GM23338 (cell line): ENCODE measurements around the gene TIMM17B. TPM values are rescaled to one million over a fixed set of nuclear protein-coding genes. Genes with fewer than 3 reads are reported as not detected.

Experiments used
- ATAC-seq: fragments of 200-7000 bp; cut with Tn5 transposase; 3 replicates; pipeline ENCODE4 v1.9.1; 2020
- DNase-seq: peaks from one replicate; pipeline ENCODE4 v3.0.0-alpha.2; 2015; ENCODE audit warnings: low spot score
- H2AFZ ChIP-seq: fragments of 200-600 bp; sonication (generic); 2 replicates; pipeline ENCODE4 v1.8.0; 2016; ENCODE audit warnings: antibody characterized with exemption, mild to moderate bottlenecking, moderate library complexity
- H3F3A ChIP-seq: fragments of 200-600 bp; sonication (generic); replicated peaks from 2 replicates; pipeline ENCODE4 v1.8.0; 2017; ENCODE audit warnings: antibody characterized with exemption, mixed run types, low read depth
- H3K27ac ChIP-seq: fragments of 200-600 bp; sonication (generic); 2 replicates; pipeline ENCODE4 v1.6.1; 2016; ENCODE audit warnings: low read depth
- H3K27me3 ChIP-seq: fragments of 200-600 bp; sonication (generic); 2 replicates; pipeline ENCODE4 v1.8.0; 2016; ENCODE audit warnings: mild to moderate bottlenecking, mixed run types, moderate library complexity; ENCODE audit not compliant: insufficient read depth
- H3K36me3 ChIP-seq: fragments of 200-600 bp; sonication (generic); 2 replicates; pipeline ENCODE4 v1.8.0; 2016; ENCODE audit warnings: mild to moderate bottlenecking; ENCODE audit not compliant: insufficient read depth
- H3K4me1 ChIP-seq: fragments of 200-600 bp; sonication (generic); 2 replicates; pipeline ENCODE4 v1.8.0; 2016; ENCODE audit warnings: mild to moderate bottlenecking, moderate library complexity; ENCODE audit not compliant: insufficient read depth
- H3K4me2 ChIP-seq: fragments of 200-600 bp; sonication (generic); 2 replicates; pipeline ENCODE4 v1.7.1; 2017; ENCODE audit warnings: mixed run types
- H3K4me3 ChIP-seq: fragments of 200-600 bp; sonication (generic); 2 replicates; pipeline ENCODE4 v1.6.1; 2016; ENCODE audit warnings: mixed run types
- H3K79me2 ChIP-seq: fragments of 200-600 bp; sonication (generic); replicated peaks from 2 replicates; pipeline ENCODE4 v1.8.0; 2017; ENCODE audit warnings: mild to moderate bottlenecking; ENCODE audit not compliant: insufficient read depth
- H3K9me2 ChIP-seq: fragments of 200-600 bp; sonication (generic); 2 replicates; pipeline ENCODE4 v1.8.0; 2017; ENCODE audit not compliant: insufficient read depth
- H4K20me1 ChIP-seq: fragments of 200-600 bp; sonication (generic); replicated peaks from 2 replicates; pipeline ENCODE4 v1.8.0; 2017; ENCODE audit warnings: mild to moderate bottlenecking; ENCODE audit not compliant: insufficient read depth
- H3K27ac Mint-ChIP-seq: 2 replicates; pipeline ENCODE4 v1.8.0; 2020; ENCODE audit warnings: inconsistent platforms, mild to moderate bottlenecking, moderate library complexity, mixed read lengths
- H3K27me3 Mint-ChIP-seq: 3 replicates; pipeline ENCODE4 v1.8.0; 2022; ENCODE audit warnings: low read depth, mild to moderate bottlenecking, moderate library complexity, mixed read lengths, inconsistent platforms; ENCODE audit not compliant: insufficient read depth, poor library complexity
- H3K36me3 Mint-ChIP-seq: 3 replicates; pipeline ENCODE4 v1.8.0; 2021; ENCODE audit warnings: low read depth, mild to moderate bottlenecking, inconsistent platforms, moderate library complexity, mixed read lengths
- H3K4me1 Mint-ChIP-seq: 3 replicates; pipeline ENCODE4 v1.8.0; 2020; ENCODE audit warnings: mild to moderate bottlenecking, inconsistent platforms, mixed read lengths
- H3K4me3 Mint-ChIP-seq: 3 replicates; pipeline ENCODE4 v1.8.0; 2021; ENCODE audit warnings: moderate library complexity, mild to moderate bottlenecking, inconsistent platforms, mixed read lengths
- H3K9me3 Mint-ChIP-seq: 3 replicates; pipeline ENCODE4 v1.8.0; 2020; ENCODE audit warnings: moderate library complexity, mild to moderate bottlenecking, inconsistent platforms, mixed read lengths
- CREB1 ChIP-seq: fragments of 250-450 bp; sonication (Bioruptor Pico); IDR thresholded peaks from 2 replicates; pipeline ENCODE4 v1.5.0; 2020; ENCODE audit warnings: low read depth, mild to moderate bottlenecking, moderate library complexity
- CTCF ChIP-seq, 2 experiments: fragments of 200-600 bp in 1 of 2; sonication (generic) in 1 of 2; conservative IDR thresholded peaks; 2 replicates each; pipeline versions ENCODE4 v1.5.1 to v1.6.1; 2016 to 2017; ENCODE audit warnings: antibody characterized with exemption in 2 of 2, low read depth in 2 of 2, mild to moderate bottlenecking in 2 of 2, moderate library complexity in 1 of 2
- EZH2 ChIP-seq: fragments of 200-600 bp; sonication (generic); IDR thresholded peaks from one replicate; pipeline ENCODE4 v1.8.0; 2017; ENCODE audit warnings: antibody characterized with exemption, mild to moderate bottlenecking, low read depth; ENCODE audit not compliant: unreplicated experiment
- EZH2phosphoT487 ChIP-seq: fragments of 200-600 bp; sonication (generic); IDR thresholded peaks from one replicate; pipeline ENCODE4 v1.8.1; 2018; ENCODE audit warnings: antibody characterized with exemption; ENCODE audit not compliant: unreplicated experiment
- JUNB ChIP-seq: IDR thresholded peaks from one replicate; pipeline ENCODE4 v1.6.1; 2016; ENCODE audit warnings: antibody characterized with exemption; ENCODE audit not compliant: unreplicated experiment
- NANOG ChIP-seq: IDR thresholded peaks from 2 replicates; pipeline ENCODE4 v1.6.1; 2016; ENCODE audit warnings: antibody characterized with exemption, borderline replicate concordance
- STAT1 ChIP-seq: IDR thresholded peaks from one replicate; pipeline ENCODE4 v1.6.1; 2016; ENCODE audit warnings: antibody characterized with exemption; ENCODE audit not compliant: unreplicated experiment
- ZNF331 ChIP-seq: fragments of 250-450 bp; sonication (Bioruptor Pico); IDR thresholded peaks from 2 replicates; pipeline ENCODE4 v1.5.0; 2020; ENCODE audit warnings: low read depth, mild to moderate bottlenecking, moderate library complexity
- polyA plus RNA-seq: library from polyadenylated mRNA; unstranded; fragments of >200 nt; fragmentation: Nextera tagmentation; extraction: Ambion mirVana; gene quantifications from 2 replicates; pipeline ENCODE4 v1.2.1, GENCODE V29; 2016
- total RNA-seq: library from RNA; depleted of rRNA; stranded (reverse); fragments of >200 nt; shearing (Covaris generic); gene quantifications from 2 replicates; pipeline ENCODE4 v1.2.3, GENCODE V29; 2014
- TF ChIP-seq, protein P1 (sequence below): IDR thresholded peaks from one replicate; pipeline ENCODE4 v1.6.1; 2018; ENCODE audit warnings: antibody characterized with exemption; ENCODE audit not compliant: unreplicated experiment
- TF ChIP-seq, protein P2 (sequence below): IDR thresholded peaks from 2 replicates; pipeline ENCODE4 v1.6.1; 2016; ENCODE audit warnings: antibody characterized with exemption

The TIMM17B gene
- total and polyA plus RNA-seq, 2 experiments from 2014 or later = 67.1 to 147 TPM

DNA sequence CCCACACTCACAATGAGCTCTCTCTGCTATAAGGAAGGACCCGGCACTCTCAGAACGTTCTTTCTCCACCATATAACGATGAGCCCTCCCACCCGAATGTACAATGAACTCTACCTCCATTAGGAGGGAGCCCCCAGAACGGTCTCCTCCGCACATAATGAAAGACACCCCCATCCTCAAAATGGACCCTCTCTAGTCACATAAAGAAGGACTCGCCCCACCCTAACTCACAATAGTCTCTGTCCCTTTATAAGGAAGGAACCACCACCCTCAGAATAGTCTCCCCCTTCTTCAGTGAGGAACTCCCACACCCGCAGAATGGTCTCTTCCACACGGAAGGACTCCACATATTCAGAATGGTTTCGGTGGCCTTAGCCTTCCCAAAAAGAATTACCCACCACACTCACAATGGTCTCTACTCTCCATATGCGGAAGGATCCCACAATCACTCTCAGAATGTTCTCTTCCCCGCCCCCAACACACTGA is 13.4 kb upstream of the TIMM17B start (continued):
- TF ChIP-seq, protein P1, sequence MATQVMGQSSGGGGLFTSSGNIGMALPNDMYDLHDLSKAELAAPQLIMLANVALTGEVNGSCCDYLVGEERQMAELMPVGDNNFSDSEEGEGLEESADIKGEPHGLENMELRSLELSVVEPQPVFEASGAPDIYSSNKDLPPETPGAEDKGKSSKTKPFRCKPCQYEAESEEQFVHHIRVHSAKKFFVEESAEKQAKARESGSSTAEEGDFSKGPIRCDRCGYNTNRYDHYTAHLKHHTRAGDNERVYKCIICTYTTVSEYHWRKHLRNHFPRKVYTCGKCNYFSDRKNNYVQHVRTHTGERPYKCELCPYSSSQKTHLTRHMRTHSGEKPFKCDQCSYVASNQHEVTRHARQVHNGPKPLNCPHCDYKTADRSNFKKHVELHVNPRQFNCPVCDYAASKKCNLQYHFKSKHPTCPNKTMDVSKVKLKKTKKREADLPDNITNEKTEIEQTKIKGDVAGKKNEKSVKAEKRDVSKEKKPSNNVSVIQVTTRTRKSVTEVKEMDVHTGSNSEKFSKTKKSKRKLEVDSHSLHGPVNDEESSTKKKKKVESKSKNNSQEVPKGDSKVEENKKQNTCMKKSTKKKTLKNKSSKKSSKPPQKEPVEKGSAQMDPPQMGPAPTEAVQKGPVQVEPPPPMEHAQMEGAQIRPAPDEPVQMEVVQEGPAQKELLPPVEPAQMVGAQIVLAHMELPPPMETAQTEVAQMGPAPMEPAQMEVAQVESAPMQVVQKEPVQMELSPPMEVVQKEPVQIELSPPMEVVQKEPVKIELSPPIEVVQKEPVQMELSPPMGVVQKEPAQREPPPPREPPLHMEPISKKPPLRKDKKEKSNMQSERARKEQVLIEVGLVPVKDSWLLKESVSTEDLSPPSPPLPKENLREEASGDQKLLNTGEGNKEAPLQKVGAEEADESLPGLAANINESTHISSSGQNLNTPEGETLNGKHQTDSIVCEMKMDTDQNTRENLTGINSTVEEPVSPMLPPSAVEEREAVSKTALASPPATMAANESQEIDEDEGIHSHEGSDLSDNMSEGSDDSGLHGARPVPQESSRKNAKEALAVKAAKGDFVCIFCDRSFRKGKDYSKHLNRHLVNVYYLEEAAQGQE = no peak
- TF ChIP-seq CREB1 (CRISPR knock-in tag) (no peak), JUNB (no peak), ZNF331 (CRISPR knock-in tag) (no peak), CTCF (conservative IDR thresholded peaks at IDR 0.05; ENCODE audit: low read depth in 2 of 2) (no peak), EZH2phosphoT487 (no peak)
- TF ChIP-seq, protein P2, sequence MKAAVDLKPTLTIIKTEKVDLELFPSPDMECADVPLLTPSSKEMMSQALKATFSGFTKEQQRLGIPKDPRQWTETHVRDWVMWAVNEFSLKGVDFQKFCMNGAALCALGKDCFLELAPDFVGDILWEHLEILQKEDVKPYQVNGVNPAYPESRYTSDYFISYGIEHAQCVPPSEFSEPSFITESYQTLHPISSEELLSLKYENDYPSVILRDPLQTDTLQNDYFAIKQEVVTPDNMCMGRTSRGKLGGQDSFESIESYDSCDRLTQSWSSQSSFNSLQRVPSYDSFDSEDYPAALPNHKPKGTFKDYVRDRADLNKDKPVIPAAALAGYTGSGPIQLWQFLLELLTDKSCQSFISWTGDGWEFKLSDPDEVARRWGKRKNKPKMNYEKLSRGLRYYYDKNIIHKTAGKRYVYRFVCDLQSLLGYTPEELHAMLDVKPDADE = no peak

GRCh38 chrX:48909703-48910294 is 12.2 kb upstream of the TIMM17B start:
- Histone ChIP-seq H4K20me1 (no peaks in the 10 kb centered on the region; the same call in 1 of the 2 replicates), H2AFZ (no peak overlapping the region), H3K27me3 (no peaks in the 10 kb centered on the region), H3K4me3 (no peak overlapping the region), H3K9me2 (no peaks in the 10 kb centered on the region), H3K4me2 (no peak overlapping the region), H3K79me2 (peaks cover 14% of the 10 kb centered on the region), H3K36me3 (peaks cover 16% of the 10 kb centered on the region; the same call in 1 of the 2 replicates), H3K27ac (no peak overlapping the region), H3F3A (peaks cover 24% of the 10 kb centered on the region), H3K4me1 (peaks cover 4% of the 10 kb centered on the region; the same call in 1 of the 2 replicates)
- Mint-ChIP-seq H3K27me3 (peaks cover 18% of the 10 kb centered on the region), H3K4me1 (peaks cover 22% of the 10 kb centered on the region), H3K9me3 (peaks cover 4% of the 10 kb centered on the region; the same call in 2 of the 3 replicates), H3K36me3 (peaks cover 33% of the 10 kb centered on the region), H3K27ac (no peak overlapping the region), H3K4me3 (0 out of 3 replicates have a peak overlapping the region, but pooled peaks have one; percentile 93)
- ATAC-seq = no peak; the same call in 2 of the 3 replicates
- no peak for DNase-seq
- TF ChIP-seq STAT1 (no peak), NANOG (no peak), EZH2phosphoT487 (no peak), CREB1 (CRISPR knock-in tag) (no peak), ZNF331 (CRISPR knock-in tag) (no peak), JUNB (no peak), CTCF (conservative IDR thresholded peaks at IDR 0.05; ENCODE audit: low read depth in 2 of 2) (no peak), EZH2 (no peak)
- TF ChIP-seq, protein P1 = no peak
- TF ChIP-seq, protein P2 = no peak
